ENCODE data around the gene ADCY3. TPM values are rescaled to one million over a fixed set of nuclear protein-coding genes. Genes with fewer than 3 reads are reported as not detected.
A peak's percentile ranks its signal among the peaks of the same experiment; 100 is the strongest.

ADCY3 gene
- polyA plus RNA-seq, 3 donors = 2.5 to 9.3 (median 3.5) TPM

- H3K9ac ChIP-seq (ENCODE audit: insufficient read depth, low read length, poor library complexity, severe bottlenecking) = peak overlapping the region; percentile 6
- peak overlapping the region in 4 of 7 donors; percentile 4 to 85 (median 42) for H3K27ac Mint-ChIP-seq
- no peak overlapping the region for H2AFZ ChIP-seq (ENCODE audit: insufficient read depth, low read depth, low read length, poor library complexity, severe bottlenecking)
- no peak overlapping the region for H3K4me3 ChIP-seq (replicated peaks in 1 of 3; ENCODE audit: low read depth in 2 of 3, low read length in 3 of 3)
- H3K79me2 ChIP-seq (ENCODE audit: insufficient read depth, low read length) = peaks cover 3% of the 10 kb centered on the region
- DNase-seq = no peak
- peaks cover 21 to 26% of the 10 kb centered on the region in 2 donors for H3K36me3 Mint-ChIP-seq
- no peaks in the 10 kb centered on the region for H3K9me3 Mint-ChIP-seq
- intact Hi-C loops (cut with micrococcal nuclease) = no loop called here
- peaks cover 42% of the 10 kb centered on the region for H3K4me1 Mint-ChIP-seq
- no peak overlapping the region for H3K4me2 ChIP-seq (replicated peaks; ENCODE audit: extremely low read depth, low read length, poor library complexity, severe bottlenecking)
- no peaks in the 10 kb centered on the region for H3K9me3 ChIP-seq (replicated peaks in 1 of 2; ENCODE audit: control insufficient read depth in 1 of 2, insufficient read depth in 1 of 2, low read length in 2 of 2)
- TF ChIP-seq CTCF (IDR thresholded peaks at IDR 0.05) = no peak
- no peaks in the 10 kb centered on the region for H3K27me3 ChIP-seq (ENCODE audit: control insufficient read depth in 2 of 2, insufficient read depth in 2 of 2, low read length in 2 of 2)
- H3K36me3 ChIP-seq (replicated peaks in 1 of 2; ENCODE audit: control insufficient read depth in 1 of 2, insufficient read depth in 2 of 2, low read length in 2 of 2) = peaks cover 0 to 2% of the 10 kb centered on the region in 2 donors
- no peaks in the 10 kb centered on the region for H4K20me1 ChIP-seq (ENCODE audit: insufficient read depth, low read length)
- WGBS (ENCODE audit: insufficient coverage) = 83% methylated on average over 11 of the region's 12 CpGs
- H3K27ac ChIP-seq (ENCODE audit: low read depth in 1 of 2, low read length in 2 of 2) = peak overlapping the region in 1 of 2 donors; percentile 45
- H3K4me1 ChIP-seq (ENCODE audit: control insufficient read depth in 1 of 2, insufficient read depth in 2 of 2, low read length in 2 of 2) = peaks cover 0 to 31% of the 10 kb centered on the region in 2 donors
- no peaks in the 10 kb centered on the region for H3K27me3 Mint-ChIP-seq (ENCODE audit: low read depth in 3 of 3)
- H3K4me3 Mint-ChIP-seq = no peak overlapping the region
Measured at GRCh38 chr2:24871852-24872333, 48.1 kb downstream of the ADCY3 start.

GRCh38 chr2:24870891-24871705 lies 48.9 kb downstream of the ADCY3 start:
- H3K4me3 Mint-ChIP-seq = no peak overlapping the region
- H2AFZ ChIP-seq (ENCODE audit: insufficient read depth, low read depth, low read length, poor library complexity, severe bottlenecking) = no peak overlapping the region
- H3K9ac ChIP-seq (ENCODE audit: insufficient read depth, low read length, poor library complexity, severe bottlenecking) = no peak overlapping the region
- WGBS (ENCODE audit: insufficient coverage) = 94% methylated on average over 7 of the region's 16 CpGs
- no peak overlapping the region for H3K4me3 ChIP-seq (replicated peaks in 1 of 3; ENCODE audit: low read depth in 2 of 3, low read length in 3 of 3)
- no peak for TF ChIP-seq CTCF (IDR thresholded peaks at IDR 0.05)
- no peak for DNase-seq
- H3K36me3 ChIP-seq (replicated peaks in 1 of 2; ENCODE audit: control insufficient read depth in 1 of 2, insufficient read depth in 2 of 2, low read length in 2 of 2) = peaks cover 0 to 2% of the 10 kb centered on the region in 2 donors
- H3K4me1 ChIP-seq (ENCODE audit: control insufficient read depth in 1 of 2, insufficient read depth in 2 of 2, low read length in 2 of 2) = peaks cover 0 to 31% of the 10 kb centered on the region in 2 donors
- no peak overlapping the region for H3K4me2 ChIP-seq (replicated peaks; ENCODE audit: extremely low read depth, low read length, poor library complexity, severe bottlenecking)
- peak overlapping the region in 3 of 7 donors; percentile 4 to 85 (median 35) for H3K27ac Mint-ChIP-seq
- no peaks in the 10 kb centered on the region for H3K9me3 ChIP-seq (replicated peaks in 1 of 2; ENCODE audit: control insufficient read depth in 1 of 2, insufficient read depth in 1 of 2, low read length in 2 of 2)
- intact Hi-C loops (cut with micrococcal nuclease) = no loop called here
- H3K79me2 ChIP-seq (ENCODE audit: insufficient read depth, low read length) = no peaks in the 10 kb centered on the region
- H3K36me3 Mint-ChIP-seq = peaks cover 24 to 28% of the 10 kb centered on the region in 2 donors
- no peaks in the 10 kb centered on the region for H4K20me1 ChIP-seq (ENCODE audit: insufficient read depth, low read length)
- peaks cover 42% of the 10 kb centered on the region for H3K4me1 Mint-ChIP-seq
- H3K27me3 ChIP-seq (ENCODE audit: control insufficient read depth in 2 of 2, insufficient read depth in 2 of 2, low read length in 2 of 2) = no peaks in the 10 kb centered on the region
- no peaks in the 10 kb centered on the region for H3K9me3 Mint-ChIP-seq
- no peaks in the 10 kb centered on the region for H3K27me3 Mint-ChIP-seq (ENCODE audit: low read depth in 3 of 3)
- H3K27ac ChIP-seq (ENCODE audit: low read depth in 1 of 2, low read length in 2 of 2) = peak overlapping the region in 1 of 2 donors; percentile 45
